Tibial nerve (tissue), 3 donors: ENCODE data around the gene IFNGR1.

Source experiments
- CTCF ChIP-seq, 5 experiments: fragments of 200-600 bp in 3 of 5; fragments of 450-650 bp in 2 of 5; sonication (generic) in 3 of 5; IDR thresholded peaks; one replicate each; pipeline ENCODE4 v1.5.1; 2016 to 2019; ENCODE audit warnings: antibody characterized with exemption in 5 of 5, mild to moderate bottlenecking in 3 of 5, moderate library complexity in 2 of 5
- POLR2A ChIP-seq, 2 donors: fragments of 450-650 bp; IDR thresholded peaks; one replicate each; pipeline ENCODE4 v1.6.1; 2017; ENCODE audit warnings: antibody characterized with exemption in 2 of 2, mild to moderate bottlenecking in 2 of 2, moderate library complexity in 2 of 2

GRCh38 chr6:137210903-137211302 lies 8.3 kb downstream of the IFNGR1 start:
- no peak for TF ChIP-seq CTCF (IDR thresholded peaks at IDR 0.05)
- TF ChIP-seq POLR2A (IDR thresholded peaks at IDR 0.05), result no peak
